NB4 (cell line): ENCODE data around the gene CASTOR1.

Experiments used
- CTCF ChIP-seq: IDR thresholded peaks from one replicate; pipeline ENCODE4 v1.5.1; 2012; ENCODE audit warnings: low read depth, low read length
- MAX ChIP-seq: IDR thresholded peaks from 2 replicates; pipeline ENCODE4 v1.6.1; 2011; ENCODE audit warnings: low read depth, low read length
- POLR2A ChIP-seq: IDR thresholded peaks from 2 replicates; pipeline ENCODE4 v1.6.1; 2011; ENCODE audit warnings: mild to moderate bottlenecking; ENCODE audit not compliant: insufficient read length; ENCODE audit errors: extremely low read depth

GRCh38 chr22:30325065-30325720 lies 35.9 kb upstream of the CASTOR1 start:
- TF ChIP-seq CTCF: no peak
- no peak for TF ChIP-seq POLR2A
- no peak for TF ChIP-seq MAX
